Activated CD8-positive, alpha-beta T cell treated with anti-CD3 and anti-CD28 coated beads for 36 hours (primary cell): Measurements from ENCODE around the gene RLN3. TPM values are rescaled to one million over a fixed set of nuclear protein-coding genes. Genes with fewer than 3 reads are reported as not detected.
"Not testable (repeated sequence)": the region's sequence is repeated elsewhere in the genome, so short reads cannot be mapped to it uniquely, and the experiment has no call there.

Experiments used
- ATAC-seq: fragments of 200-7000 bp; cut with Tn5 transposase; one replicate; pipeline ENCODE4 v1.10.0; 2021; ENCODE audit warnings: mild to moderate bottlenecking, moderate library complexity
- CTCF ChIA-PET: fragments of 350-600 bp; sonication (Branson Sonifier 250); formaldehyde crosslinking; loops from one replicate; lab custom pipeline; 2021; ENCODE audit warnings: antibody characterized with exemption; lab: Charles Lee
- POLR2A ChIA-PET: fragments of 350-600 bp; sonication (Branson Sonifier 250); formaldehyde crosslinking; loops from one replicate; lab custom pipeline; 2021; ENCODE audit warnings: antibody characterized with exemption; lab: Charles Lee
- DNase-seq: peaks from one replicate; pipeline ENCODE4 v3.0.0-alpha.2; 2020
- H3K27ac Mint-ChIP-seq: one replicate; pipeline ENCODE4 v1.8.0; 2021; ENCODE audit warnings: mild to moderate bottlenecking, mixed read lengths
- H3K27me3 Mint-ChIP-seq: one replicate; pipeline ENCODE4 v1.8.0; 2021; ENCODE audit warnings: mixed read lengths
- H3K36me3 Mint-ChIP-seq: one replicate; pipeline ENCODE4 v1.8.0; 2021; ENCODE audit warnings: low read depth, mixed read lengths
- H3K4me1 Mint-ChIP-seq: one replicate; pipeline ENCODE4 v1.8.0; 2021; ENCODE audit warnings: low read depth, mixed read lengths
- H3K4me3 Mint-ChIP-seq: one replicate; pipeline ENCODE4 v1.8.0; 2021; ENCODE audit warnings: mild to moderate bottlenecking, moderate library complexity, mixed read lengths
- H3K9me3 Mint-ChIP-seq: one replicate; pipeline ENCODE4 v1.8.0; 2021; ENCODE audit warnings: mixed read lengths
- CTCF ChIP-seq: fragments of 200-600 bp; IDR thresholded peaks from one replicate; pipeline ENCODE4 v1.8.0; 2022; ENCODE audit warnings: antibody characterized with exemption, mild to moderate bottlenecking
- intact Hi-C: fragments of 100-400 bp; cut with micrococcal nuclease; formaldehyde crosslinking; loops from one replicate; pipeline ENCODE4 v1.10.0; 2022
- total RNA-seq, 2 experiments: library from RNA; stranded (reverse); gene quantifications; one replicate each; pipeline ENCODE4 v1.2.3, GENCODE V29; 2021

The RLN3 gene
- total RNA-seq, 2 experiments from 2014 or later, result not detected

GRCh38 chr19:14015524-14016035, 12.4 kb upstream of the RLN3 start:
- no peak for TF ChIP-seq CTCF
- Mint-ChIP-seq H3K9me3 (no peaks in the 10 kb centered on the region), H3K36me3 (no peaks in the 10 kb centered on the region), H3K27me3 (no peaks in the 10 kb centered on the region), H3K27ac (peak overlapping the region; percentile 20), H3K4me3 (no peak overlapping the region), H3K4me1 (peaks cover 4% of the 10 kb centered on the region)
- ChIA-PET CTCF (interaction anchor here (0.9 kb wide), 1 partner anchor 33 kb away, joined by 3 read pairs; no protein-coding TSS in a partner anchor), POLR2A (interaction anchor here (1.2 kb wide), 1 partner anchor 118 kb away, joined by 3 read pairs; no protein-coding TSS in a partner anchor)
- intact Hi-C loops, result no loop called here
- ATAC-seq (peak; percentile 68), DNase-seq (no peak)

DNA sequence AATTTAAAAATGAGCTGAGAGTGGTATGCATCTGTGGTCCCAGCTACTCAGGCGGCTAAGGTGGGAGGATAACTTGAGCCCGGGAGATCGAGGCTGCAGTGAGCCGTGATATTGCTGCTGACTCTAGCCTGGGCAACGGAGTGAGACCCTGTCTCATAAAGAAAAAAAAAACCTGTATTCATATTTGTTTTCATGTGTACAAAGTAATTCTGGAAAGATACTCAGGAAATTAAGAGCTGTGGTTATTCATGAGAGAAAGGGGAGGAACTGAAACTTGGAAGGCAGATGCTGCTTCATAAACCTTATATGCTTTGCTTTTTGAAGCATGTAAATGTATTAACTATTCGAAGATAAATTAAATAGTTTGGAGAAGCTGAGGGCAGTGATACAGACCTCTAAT, 8.8 kb upstream of the RLN3 start:
- Mint-ChIP-seq H3K27me3 (no peaks in the 10 kb centered on the region), H3K27ac (no peak overlapping the region), H3K36me3 (no peaks in the 10 kb centered on the region), H3K4me3 (no peak overlapping the region), H3K4me1 (peaks cover 11% of the 10 kb centered on the region), H3K9me3 (no peaks in the 10 kb centered on the region)
- CTCF ChIA-PET, result interaction anchor here (0.7 to 1.6 kb wide), 4 partner anchors 13 to 208 kb away, joined by 3 to 4 read pairs (median 4); partner anchors contain the start of gene IL27RA
- intact Hi-C loops, result no loop called here
- ATAC-seq (no peak), DNase-seq (no peak)
- POLR2A ChIA-PET, result interaction anchor here (0.8 kb wide), 1 partner anchor 12 kb away, joined by 3 read pairs; the partner anchor contains the start of gene IL27RA
- TF ChIP-seq CTCF, result no peak

GRCh38 chr19:14019739-14020138, 8.2 kb upstream of the RLN3 start:
- intact Hi-C loops, H3K9me3 Mint-ChIP-seq, H3K27ac Mint-ChIP-seq, H3K36me3 Mint-ChIP-seq, POLR2A ChIA-PET, H3K4me3 Mint-ChIP-seq, DNase-seq, ATAC-seq, H3K27me3 Mint-ChIP-seq: not testable (repeated sequence)
- peaks cover 11% of the 10 kb centered on the region for H3K4me1 Mint-ChIP-seq
- CTCF ChIA-PET, result interaction anchor here (0.7 to 1.6 kb wide), 3 partner anchors 29 to 208 kb away, joined by 3 to 4 read pairs (median 4); no protein-coding TSS in a partner anchor

DNA sequence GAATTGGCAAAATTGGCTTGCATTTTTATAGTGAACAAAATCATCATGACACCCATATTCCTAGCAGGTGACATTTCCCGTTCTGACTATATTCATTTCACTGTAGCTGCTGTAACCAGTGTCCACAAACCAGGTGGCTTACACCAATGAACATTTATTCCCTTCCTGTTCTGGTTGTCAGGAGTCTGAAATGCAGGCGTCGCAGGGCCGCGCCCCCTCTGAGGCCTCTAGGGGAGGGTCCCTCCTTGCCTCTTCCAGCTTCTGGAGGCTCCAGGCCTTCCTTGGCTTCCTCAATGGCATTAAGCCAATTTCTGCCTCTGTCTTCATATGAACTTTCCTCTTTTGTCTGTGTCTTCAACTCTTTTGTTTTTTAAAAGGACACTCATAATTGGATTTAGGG, 6.5 kb upstream of the RLN3 start:
- POLR2A ChIA-PET, result no interaction called here

GRCh38 chr19:14022469-14022868, 5.5 kb upstream of the RLN3 start:
- Mint-ChIP-seq H3K9me3 (no peaks in the 10 kb centered on the region), H3K27ac (no peak overlapping the region), H3K4me3 (no peak overlapping the region), H3K27me3 (no peaks in the 10 kb centered on the region), H3K4me1 (peaks cover 8% of the 10 kb centered on the region), H3K36me3 (no peaks in the 10 kb centered on the region)
- TF ChIP-seq CTCF, result no peak
- DNase-seq (no peak), ATAC-seq (no peak)
- CTCF ChIA-PET, result interaction anchor here (1.0 to 2.3 kb wide), 7 partner anchors 9 to 140 kb away, joined by 3 to 14 read pairs (median 4); partner anchors contain the start of genes ASF1B and IL27RA
- intact Hi-C loops, result no loop called here
- POLR2A ChIA-PET, result interaction anchor here (0.7 to 1.2 kb wide), 2 partner anchors 10 to 22 kb away, joined by 3 read pairs; no protein-coding TSS in a partner anchor

More for the DNA sequence above, 6.5 kb upstream of the RLN3 start:
- CTCF ChIA-PET, result interaction anchor here (1.0 to 2.3 kb wide), 6 partner anchors 10 to 139 kb away, joined by 3 to 14 read pairs (median 4); partner anchors contain the start of genes ASF1B and IL27RA
- Mint-ChIP-seq H3K4me3 (no peak overlapping the region), H3K36me3 (no peaks in the 10 kb centered on the region), H3K9me3 (no peaks in the 10 kb centered on the region), H3K27ac (no peak overlapping the region), H3K27me3 (no peaks in the 10 kb centered on the region), H3K4me1 (peaks cover 8% of the 10 kb centered on the region)
- DNase-seq (no peak), ATAC-seq (peak; percentile 64)
- intact Hi-C loops, result no loop called here
- TF ChIP-seq CTCF, result no peak
